EH (cell line): Measurements from ENCODE around the gene OPN1MW3.
"Not testable (repeated sequence)": the region's sequence is repeated elsewhere in the genome, so short reads cannot be mapped to it uniquely, and the experiment has no call there.

Source experiments
- DNase-seq: peaks from one replicate; pipeline ENCODE4 v3.0.0-alpha.2; 2015; ENCODE audit warnings: low read depth

The OPN1MW3 gene

DNA sequence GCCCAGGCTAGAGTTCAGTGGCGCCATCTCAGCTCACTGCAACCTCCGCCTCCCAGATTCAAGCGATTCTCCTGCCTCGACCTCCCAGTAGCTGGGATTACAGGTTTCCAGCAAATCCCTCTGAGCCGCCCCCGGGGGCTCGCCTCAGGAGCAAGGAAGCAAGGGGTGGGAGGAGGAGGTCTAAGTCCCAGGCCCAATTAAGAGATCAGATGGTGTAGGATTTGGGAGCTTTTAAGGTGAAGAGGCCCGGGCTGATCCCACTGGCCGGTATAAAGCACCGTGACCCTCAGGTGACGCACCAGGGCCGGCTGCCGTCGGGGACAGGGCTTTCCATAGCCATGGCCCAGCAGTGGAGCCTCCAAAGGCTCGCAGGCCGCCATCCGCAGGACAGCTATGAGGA is at the start of gene OPN1MW3:
Gene OPN1MW3 (plus strand): TSS at position 301 of the 400 bp plus-strand sequence. CDS start 38 bp downstream, at position 339.
- not testable (repeated sequence) for DNase-seq

DNA sequence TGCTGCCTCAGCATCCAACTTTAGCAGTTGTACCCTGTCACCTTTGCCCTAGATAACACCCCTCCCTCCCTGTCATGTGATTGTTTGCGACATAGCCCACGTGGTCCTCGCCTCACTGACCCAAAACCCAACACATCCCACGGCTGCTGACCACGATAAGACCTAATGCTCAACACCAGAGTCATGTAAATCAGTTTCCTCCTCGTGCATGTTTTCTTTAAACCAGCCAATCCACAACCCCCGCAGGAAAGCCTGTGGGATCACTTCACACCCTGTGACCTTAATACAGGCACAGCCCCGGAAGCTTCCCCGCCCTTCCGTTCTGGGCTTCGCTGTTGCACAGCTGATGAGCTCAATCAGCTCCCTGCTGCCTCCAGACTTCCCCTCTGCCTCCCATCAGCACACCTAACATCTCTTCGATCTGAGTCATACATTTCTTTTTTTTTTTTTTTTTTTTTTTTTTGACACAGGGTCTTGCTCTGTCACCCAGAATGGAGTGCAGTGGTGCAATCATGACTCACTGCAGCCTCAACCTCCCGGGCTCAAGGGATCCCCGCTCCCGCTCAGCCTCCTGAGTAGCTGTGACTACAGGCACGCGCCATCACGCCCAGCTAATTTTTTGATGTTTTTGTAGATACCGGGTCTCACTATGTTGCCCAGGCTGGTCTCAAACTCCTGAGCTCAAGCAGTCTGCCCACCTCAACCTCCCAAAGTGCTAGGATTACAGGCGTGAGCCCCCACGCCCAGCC is 47.5 kb upstream of the OPN1MW3 start:
- not testable (repeated sequence) for DNase-seq

DNA sequence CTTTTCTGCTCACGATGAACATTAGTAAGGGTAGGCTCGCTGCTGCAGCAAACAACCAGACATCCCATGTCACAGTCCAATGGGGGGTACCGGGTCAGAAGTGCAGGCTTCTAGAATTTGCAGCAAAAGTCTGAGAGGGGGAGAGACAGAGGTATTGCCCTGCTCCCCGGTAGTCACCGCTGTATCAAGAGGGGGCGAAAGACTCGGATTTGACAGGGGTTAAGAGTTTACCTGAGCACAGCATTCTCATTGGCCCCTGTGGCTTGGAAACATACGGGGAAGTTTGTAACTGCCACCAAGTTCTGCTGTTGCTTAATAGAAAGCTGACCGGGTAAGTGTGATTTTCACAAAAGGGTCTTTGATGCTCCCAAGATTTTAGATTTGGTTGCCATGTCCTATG is 46.3 kb upstream of the OPN1MW3 start:
- DNase-seq: not testable (repeated sequence)

DNA sequence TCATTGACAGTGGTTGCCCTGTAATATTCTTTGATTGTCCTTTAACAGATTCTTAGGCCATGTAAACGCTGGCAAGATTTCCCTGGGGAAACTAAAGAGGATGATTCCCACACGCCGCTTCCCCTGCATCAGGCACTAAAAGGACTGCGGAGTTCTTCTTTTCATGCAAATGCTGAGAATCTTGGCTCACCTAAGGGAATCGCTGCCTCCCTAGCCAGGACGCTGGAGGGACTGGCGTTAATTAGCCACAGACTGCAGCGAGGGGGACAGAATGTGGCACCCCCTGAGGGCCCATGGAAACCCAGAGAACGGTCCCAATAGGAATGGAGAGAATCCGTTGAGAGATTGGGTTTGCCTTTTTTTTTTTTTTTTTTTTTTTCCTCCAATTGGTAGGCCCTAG is 45.9 kb upstream of the OPN1MW3 start:
- DNase-seq: not testable (repeated sequence)

DNA sequence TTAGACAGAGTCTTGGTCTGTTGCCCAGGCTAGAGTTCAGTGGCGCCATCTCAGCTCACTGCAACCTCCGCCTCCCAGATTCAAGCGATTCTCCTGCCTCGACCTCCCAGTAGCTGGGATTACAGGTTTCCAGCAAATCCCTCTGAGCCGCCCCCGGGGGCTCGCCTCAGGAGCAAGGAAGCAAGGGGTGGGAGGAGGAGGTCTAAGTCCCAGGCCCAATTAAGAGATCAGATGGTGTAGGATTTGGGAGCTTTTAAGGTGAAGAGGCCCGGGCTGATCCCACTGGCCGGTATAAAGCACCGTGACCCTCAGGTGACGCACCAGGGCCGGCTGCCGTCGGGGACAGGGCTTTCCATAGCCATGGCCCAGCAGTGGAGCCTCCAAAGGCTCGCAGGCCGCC is 37.9 kb upstream of the OPN1MW3 start, which contains the start of gene OPN1MW2:
Gene OPN1MW2 (plus strand): TSS at position 301 of the 400 bp plus-strand sequence. CDS start 60 bp downstream, at position 361.
- DNase-seq: not testable (repeated sequence)

DNA sequence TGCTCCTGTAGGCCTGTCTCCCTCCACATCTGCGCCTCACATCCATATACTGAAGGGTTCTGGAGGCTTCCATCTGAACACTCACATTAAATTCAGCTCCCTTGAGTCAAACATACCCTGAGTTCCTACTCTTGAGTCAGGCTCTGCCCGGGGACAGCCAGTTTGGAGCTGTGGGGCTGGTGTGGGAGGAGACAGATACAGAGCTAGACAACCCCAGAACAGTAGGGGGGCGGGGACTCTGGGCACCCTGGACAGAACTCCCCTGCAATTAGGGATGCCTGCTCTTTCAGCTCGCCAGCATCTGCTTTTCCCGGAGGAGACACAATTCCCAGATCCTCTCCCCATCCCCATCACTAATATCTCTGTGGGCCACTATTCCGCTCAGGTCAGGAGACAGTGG is 32.1 kb upstream of the OPN1MW3 start:
- DNase-seq: not testable (repeated sequence)

DNA sequence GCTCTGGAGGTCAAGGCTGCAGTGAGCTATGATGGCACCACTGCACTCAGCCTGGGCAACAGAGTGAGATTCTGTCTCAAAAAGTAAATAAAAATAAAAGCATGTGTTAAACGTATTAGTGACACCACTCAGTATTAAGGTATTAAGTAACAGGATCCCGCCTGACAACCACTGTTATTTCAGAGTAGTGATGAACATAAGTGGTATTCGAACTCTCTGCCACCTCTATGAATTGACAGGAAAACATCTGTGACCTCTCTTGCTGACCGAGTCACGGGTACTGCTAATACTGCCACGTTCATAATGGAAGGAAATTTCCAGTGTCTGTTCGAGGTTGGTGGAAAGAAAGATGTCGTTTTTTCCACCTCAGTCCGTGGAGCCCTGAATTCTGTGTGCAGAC is 30.7 kb upstream of the OPN1MW3 start:
- DNase-seq: not testable (repeated sequence)

DNA sequence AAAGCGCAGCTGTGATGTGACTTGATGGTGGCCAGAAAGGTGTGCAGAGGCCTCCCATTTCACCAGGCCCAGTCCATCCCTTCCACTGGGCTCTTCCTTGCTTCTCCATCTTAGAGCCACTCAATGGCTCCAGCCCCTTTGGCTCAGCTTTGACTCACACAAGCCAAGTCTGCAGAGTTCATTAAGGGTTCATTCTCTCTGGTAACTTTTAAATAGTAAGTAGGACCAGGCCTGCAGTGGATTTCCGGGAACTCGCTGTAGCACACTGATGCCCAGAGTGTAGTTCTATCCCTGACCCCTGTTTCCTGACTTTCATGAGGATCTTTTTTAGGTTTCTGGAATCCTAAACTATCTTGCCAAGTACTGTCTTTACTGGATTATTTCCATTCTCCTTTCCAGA is 25.9 kb upstream of the OPN1MW3 start:
- not testable (repeated sequence) for DNase-seq

DNA sequence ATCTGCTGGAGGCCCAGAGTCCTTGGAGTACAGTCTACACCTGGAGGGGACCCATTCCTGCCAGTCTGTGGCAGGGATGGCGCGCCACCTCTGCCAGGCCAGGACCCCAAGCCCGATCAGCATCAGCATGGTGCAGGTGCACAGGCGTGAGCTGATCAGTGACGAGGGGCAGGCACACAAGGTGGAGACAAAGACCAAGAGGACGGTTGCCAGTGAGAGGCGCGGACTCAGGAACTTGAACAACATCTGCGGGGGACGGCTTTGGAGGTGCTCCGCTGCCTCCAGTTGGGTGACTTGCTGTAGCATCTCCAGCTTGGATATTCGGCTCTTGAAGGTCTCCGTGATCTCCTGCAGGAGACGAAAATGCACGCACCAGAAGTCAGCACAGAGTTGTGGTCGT is 23.8 kb upstream of the OPN1MW3 start:
- not testable (repeated sequence) for DNase-seq

DNA sequence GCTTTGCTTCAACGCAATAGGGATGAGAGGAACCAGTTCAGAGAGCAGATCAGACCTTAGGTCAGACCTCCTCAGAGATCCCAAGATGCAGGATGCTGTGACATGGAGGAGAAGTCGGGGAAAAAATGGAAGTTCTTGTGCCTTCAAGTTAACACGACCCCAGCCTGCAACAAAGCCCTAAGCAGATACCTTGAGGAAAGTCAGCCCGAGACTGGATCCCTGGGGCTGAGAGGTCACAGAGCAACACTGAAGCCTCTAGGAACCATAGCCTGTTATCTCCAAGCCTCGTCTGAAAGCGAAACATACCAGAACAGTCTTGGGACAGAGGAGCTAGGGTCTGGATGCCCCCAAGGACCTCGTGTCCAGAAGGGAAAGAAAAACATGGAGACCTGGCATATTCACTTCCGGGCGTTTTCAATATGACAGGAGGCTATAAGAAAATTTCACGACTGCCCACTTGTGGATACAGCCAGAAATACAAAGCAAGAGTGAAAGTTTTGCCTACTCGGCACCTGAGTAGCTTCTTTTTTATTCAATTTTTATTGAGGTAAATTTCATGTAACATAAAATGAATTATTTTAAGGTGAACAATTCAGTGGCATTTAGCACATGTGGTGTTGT is 18.3 kb upstream of the OPN1MW3 start:
- not testable (repeated sequence) for DNase-seq

DNA sequence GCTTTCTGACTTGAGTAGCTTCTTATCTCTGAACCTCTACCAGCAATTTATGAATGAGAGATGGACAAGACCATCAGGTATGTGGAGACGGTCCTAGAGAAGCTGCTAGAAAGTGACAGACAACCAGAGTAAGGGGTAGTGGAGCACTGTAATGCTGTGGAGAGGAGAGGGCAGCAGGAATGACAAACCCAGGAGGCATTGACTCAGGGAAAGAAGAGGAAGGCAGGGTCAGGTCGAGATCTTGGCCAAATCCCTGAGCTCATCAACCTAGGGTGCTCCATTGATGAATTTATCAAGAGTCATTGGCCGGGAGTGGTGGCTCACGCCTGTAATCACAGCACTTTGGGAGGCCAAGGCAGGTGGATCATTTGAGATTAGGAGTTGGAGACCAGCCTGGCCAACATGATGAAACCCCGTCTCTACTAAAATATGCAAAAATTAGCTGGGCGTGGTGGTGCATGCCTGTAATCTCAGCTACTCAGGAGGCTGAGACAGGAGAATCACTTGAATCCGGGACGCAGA is 17.3 kb upstream of the OPN1MW3 start:
- DNase-seq: not testable (repeated sequence)

DNA sequence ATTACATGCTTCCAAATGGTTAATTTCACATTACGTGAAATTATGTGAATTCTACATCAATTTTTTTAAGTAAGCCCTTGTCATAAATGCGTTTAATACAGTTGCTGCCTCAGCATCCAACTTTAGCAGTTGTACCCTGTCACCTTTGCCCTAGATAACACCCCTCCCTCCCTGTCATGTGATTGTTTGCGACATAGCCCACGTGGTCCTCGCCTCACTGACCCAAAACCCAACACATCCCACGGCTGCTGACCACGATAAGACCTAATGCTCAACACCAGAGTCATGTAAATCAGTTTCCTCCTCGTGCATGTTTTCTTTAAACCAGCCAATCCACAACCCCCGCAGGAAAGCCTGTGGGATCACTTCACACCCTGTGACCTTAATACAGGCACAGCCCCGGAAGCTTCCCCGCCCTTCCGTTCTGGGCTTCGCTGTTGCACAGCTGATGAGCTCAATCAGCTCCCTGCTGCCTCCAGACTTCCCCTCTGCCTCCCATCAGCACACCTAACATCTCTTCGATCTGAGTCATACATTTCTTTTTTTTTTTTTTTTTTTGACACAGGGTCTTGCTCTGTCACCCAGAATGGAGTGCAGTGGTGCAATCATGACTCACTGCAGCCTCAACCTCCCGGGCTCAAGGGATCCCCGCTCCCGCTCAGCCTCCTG is 9.9 kb upstream of the OPN1MW3 start:
- DNase-seq: not testable (repeated sequence)

DNA sequence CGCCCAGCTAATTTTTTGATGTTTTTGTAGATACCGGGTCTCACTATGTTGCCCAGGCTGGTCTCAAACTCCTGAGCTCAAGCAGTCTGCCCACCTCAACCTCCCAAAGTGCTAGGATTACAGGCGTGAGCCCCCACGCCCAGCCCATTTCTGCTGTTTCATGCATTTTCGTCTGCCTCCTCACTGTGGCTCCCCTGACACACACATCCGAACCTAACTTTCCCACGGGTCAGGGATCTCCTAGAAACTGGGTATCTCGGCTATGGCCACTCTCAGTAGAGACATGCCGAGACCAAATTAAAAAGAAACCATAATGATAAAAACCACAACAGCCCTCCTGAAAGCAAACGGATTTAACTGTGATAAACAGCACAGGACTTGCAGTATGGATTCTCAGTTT is 9.3 kb upstream of the OPN1MW3 start:
- not testable (repeated sequence) for DNase-seq

DNA sequence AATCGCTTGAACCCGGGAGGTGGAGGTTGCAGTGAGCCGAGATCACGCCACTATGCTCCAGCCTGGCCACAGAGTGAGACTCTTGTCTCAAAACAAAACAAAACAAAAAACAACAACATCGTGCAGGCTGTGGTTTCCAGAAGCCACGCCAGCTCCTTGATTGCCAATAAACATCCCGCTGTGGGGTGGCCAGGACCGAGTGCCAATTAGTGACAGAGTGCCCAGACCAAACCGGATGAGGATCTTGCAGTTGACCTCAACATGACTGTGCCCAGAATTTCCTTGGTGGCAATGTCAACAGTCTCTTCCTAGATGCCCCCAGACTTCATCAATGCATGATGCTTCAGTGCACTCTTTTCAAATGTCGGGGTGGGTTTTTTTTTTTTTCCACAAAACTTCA is 1.3 kb downstream of the OPN1MW3 start:
- not testable (repeated sequence) for DNase-seq

DNA sequence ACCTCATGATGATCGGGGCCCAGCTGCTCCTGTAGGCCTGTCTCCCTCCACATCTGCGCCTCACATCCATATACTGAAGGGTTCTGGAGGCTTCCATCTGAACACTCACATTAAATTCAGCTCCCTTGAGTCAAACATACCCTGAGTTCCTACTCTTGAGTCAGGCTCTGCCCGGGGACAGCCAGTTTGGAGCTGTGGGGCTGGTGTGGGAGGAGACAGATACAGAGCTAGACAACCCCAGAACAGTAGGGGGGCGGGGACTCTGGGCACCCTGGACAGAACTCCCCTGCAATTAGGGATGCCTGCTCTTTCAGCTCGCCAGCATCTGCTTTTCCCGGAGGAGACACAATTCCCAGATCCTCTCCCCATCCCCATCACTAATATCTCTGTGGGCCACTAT is 5.7 kb downstream of the OPN1MW3 start:
- not testable (repeated sequence) for DNase-seq

DNA sequence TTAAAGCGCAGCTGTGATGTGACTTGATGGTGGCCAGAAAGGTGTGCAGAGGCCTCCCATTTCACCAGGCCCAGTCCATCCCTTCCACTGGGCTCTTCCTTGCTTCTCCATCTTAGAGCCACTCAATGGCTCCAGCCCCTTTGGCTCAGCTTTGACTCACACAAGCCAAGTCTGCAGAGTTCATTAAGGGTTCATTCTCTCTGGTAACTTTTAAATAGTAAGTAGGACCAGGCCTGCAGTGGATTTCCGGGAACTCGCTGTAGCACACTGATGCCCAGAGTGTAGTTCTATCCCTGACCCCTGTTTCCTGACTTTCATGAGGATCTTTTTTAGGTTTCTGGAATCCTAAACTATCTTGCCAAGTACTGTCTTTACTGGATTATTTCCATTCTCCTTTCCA is 11.9 kb downstream of the OPN1MW3 start:
- DNase-seq: not testable (repeated sequence)

DNA sequence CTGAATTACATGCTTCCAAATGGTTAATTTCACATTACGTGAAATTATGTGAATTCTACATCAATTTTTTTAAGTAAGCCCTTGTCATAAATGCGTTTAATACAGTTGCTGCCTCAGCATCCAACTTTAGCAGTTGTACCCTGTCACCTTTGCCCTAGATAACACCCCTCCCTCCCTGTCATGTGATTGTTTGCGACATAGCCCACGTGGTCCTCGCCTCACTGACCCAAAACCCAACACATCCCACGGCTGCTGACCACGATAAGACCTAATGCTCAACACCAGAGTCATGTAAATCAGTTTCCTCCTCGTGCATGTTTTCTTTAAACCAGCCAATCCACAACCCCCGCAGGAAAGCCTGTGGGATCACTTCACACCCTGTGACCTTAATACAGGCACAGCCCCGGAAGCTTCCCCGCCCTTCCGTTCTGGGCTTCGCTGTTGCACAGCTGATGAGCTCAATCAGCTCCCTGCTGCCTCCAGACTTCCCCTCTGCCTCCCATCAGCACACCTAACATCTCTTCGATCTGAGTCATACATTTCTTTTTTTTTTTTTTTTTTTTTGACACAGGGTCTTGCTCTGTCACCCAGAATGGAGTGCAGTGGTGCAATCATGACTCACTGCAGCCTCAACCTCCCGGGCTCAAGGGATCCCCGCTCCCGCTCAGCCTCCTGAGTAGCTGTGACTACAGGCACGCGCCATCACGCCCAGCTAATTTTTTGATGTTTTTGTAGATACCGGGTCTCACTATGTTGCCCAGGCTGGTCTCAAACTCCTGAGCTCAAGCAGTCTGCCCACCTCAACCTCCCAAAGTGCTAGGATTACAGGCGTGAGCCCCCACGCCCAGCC is 27.3 kb downstream of the OPN1MW3 start:
- not testable (repeated sequence) for DNase-seq

DNA sequence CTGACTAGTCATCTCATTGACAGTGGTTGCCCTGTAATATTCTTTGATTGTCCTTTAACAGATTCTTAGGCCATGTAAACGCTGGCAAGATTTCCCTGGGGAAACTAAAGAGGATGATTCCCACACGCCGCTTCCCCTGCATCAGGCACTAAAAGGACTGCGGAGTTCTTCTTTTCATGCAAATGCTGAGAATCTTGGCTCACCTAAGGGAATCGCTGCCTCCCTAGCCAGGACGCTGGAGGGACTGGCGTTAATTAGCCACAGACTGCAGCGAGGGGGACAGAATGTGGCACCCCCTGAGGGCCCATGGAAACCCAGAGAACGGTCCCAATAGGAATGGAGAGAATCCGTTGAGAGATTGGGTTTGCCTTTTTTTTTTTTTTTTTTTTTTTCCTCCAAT is 29.0 kb downstream of the OPN1MW3 start:
- DNase-seq: not testable (repeated sequence)

DNA sequence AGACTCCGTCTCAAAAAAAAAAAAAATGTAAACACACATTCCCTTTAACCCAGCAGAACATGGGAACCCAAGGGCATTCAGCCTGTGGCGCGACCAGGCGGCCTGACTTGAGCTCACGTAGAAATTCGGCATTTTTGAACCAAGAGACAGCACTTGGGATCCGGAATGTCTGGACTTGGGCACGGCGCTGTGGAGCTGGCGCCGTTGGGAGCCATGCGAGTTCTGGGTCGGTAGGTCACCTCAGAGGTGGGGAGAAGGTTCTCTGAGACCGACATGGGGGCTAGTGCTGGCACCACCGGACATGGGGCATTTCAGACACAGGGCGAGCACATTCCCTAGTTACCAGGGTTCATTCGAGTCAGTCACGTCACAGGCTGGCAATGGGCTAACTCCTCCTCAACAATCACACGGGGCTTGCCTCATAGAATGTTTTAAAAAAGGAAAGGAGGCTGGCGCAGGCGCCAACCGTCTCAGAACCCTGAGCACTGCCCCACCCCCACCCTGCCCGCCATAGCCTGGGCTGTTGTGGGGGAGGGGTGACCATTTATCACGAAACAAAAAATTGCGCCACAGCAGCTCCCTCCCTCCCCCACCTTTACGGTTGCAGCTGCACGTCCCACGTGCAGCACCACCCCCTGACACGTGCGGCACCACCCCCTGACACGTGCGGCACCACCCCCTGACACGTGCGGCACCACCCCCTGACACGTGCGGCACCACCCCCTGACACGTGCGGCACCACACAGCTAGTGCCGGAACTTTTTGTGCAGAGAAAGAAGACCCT is 37.6 kb downstream of the OPN1MW3 start, which contains the start of gene TEX28:
Gene TEX28 (minus strand): TSS at position 334 of the 784 bp plus-strand sequence. CDS start 3,007 bp downstream, outside the sequence.
- no peak for DNase-seq

DNA sequence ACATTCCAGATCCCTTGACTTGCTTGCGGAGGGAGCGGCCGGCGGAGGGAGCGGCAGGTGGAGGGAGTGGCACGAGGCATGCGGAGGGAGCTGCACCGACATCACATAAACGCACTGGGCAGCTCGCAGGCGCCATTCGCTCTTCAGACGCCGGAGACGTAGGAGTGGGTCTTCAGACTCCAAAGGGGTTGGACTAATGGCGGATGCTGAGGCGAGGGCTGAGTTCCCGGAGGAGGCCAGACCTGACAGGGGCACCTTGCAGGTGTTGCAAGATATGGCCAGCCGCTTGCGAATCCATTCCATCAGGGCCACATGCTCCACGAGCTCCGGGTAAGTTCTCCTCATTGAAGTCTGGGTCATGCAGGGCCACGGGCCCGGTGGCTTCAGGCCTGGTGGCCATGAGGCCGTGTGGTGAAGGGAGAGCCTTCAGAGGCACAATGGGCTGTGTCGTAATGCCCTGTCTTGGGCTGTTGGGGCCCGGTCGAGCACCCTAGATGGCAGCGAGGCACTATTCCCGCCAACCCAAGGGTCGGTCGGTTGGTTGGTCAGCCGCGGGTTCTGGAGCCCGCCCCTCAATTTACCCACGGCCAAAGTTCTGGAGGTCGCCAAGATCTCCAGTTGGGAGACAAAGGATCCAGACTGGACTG is 38.4 kb downstream of the OPN1MW3 start, which contains the start of gene TKTL1:
Gene TKTL1 (plus strand): TSS at position 132 of the 647 bp plus-strand sequence. CDS start 65 bp downstream, at position 197.
- DNase-seq: no peak
